Measurements from ENCODE around the gene HIC2.

DNA sequence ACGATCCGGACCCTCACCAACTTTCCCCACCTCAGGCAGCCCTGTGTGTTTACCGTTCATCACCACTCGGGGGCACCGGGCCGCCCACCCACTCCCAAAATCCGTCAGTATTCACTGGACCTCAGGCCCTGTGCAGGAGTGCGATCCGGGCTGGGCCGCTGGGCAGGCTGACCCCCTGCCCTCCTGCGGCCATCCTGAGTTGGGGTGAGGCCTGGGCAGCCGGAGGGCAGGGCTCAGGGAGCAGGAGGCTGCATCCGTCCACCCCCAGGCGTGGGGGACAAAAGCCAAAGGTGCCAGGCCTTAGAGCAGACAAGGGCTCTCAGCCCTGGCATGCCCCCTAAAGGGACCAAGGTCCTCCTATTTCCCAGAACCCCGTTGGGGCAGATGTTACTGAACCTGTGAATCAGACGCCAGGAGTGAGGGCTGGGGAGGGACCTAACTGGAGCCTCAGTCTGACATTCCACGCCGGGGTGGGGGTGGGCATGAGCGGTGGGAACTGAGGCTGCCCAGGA is 33.2 kb downstream of the HIC2 start:
- no peak for TF ChIP-seq ZBTB17 (tag by site-specific recombination; IDR thresholded peaks at IDR 0.05)
- no peak for TF ChIP-seq KLF1 (tag by site-specific recombination; IDR thresholded peaks at IDR 0.05)
- TF ChIP-seq YY1 (tag by site-specific recombination; IDR thresholded peaks at IDR 0.05): no peak
- TF ChIP-seq PRDM1 (tag by site-specific recombination; IDR thresholded peaks at IDR 0.05): no peak
- TF ChIP-seq, protein P1, sequence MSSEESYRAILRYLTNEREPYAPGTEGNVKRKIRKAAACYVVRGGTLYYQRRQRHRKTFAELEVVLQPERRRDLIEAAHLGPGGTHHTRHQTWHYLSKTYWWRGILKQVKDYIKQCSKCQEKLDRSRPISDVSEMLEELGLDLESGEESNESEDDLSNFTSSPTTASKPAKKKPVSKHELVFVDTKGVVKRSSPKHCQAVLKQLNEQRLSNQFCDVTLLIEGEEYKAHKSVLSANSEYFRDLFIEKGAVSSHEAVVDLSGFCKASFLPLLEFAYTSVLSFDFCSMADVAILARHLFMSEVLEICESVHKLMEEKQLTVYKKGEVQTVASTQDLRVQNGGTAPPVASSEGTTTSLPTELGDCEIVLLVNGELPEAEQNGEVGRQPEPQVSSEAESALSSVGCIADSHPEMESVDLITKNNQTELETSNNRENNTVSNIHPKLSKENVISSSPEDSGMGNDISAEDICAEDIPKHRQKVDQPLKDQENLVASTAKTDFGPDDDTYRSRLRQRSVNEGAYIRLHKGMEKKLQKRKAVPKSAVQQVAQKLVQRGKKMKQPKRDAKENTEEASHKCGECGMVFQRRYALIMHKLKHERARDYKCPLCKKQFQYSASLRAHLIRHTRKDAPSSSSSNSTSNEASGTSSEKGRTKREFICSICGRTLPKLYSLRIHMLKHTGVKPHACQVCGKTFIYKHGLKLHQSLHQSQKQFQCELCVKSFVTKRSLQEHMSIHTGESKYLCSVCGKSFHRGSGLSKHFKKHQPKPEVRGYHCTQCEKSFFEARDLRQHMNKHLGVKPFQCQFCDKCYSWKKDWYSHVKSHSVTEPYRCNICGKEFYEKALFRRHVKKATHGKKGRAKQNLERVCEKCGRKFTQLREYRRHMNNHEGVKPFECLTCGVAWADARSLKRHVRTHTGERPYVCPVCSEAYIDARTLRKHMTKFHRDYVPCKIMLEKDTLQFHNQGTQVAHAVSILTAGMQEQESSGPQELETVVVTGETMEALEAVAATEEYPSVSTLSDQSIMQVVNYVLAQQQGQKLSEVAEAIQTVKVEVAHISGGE (tag by site-specific recombination; conservative IDR thresholded peaks at IDR 0.05; ENCODE audit: low read depth): no peak
- TF ChIP-seq ZNF529 (tag by site-specific recombination; IDR thresholded peaks at IDR 0.05; ENCODE audit: insufficient replicate concordance): no peak

Measured in HEK293 (cell line).